Raji (cell line): ENCODE data around the gene ZNF724.

Source experiments
- POLR2A ChIP-seq: IDR thresholded peaks from 2 replicates; pipeline ENCODE4 v1.6.1; 2011; ENCODE audit warnings: low read depth, low read length, control low read depth; ENCODE audit not compliant: insufficient read depth

The ZNF724 gene

DNA sequence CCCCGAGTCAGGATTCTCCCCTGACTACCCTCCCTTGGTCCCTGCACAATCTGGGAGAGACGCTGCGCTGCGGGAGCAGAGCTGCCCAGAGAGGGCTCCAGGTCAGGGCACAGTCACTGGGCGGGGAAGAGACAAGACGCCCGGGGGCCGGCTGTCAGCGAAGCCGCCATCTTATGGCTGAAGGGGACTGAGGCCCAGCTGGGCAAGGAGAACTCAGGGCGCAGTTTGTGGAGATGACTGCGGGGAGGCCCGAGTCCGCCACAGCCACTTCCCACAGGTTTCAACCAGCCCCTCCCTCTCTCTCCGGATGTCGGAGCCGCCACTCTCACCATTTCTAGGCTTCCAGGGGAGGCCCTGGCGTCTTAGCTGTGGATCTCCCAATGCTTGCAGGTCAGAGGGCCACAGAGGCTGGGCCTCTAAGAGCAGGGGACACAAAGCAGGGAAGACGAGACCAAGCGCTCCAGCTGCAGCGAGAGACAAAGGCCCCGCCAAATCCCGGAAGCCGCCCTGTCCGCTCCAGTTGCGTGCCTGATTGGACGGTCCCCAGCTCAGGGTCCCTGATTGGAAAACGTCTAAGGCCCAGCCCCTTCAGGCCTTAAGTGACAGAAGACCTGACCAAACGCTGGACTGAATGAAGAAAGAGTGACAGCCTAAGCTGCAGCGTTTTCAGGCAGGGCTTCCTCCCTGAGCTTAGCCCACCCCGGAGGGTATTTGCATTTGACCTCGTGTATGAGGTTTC is at the start of gene ZNF724:
Gene ZNF724 (minus strand): TSS at position 484 of the 739 bp plus-strand sequence. CDS start 152 bp downstream, at position 332.
- TF ChIP-seq POLR2A = peak; percentile 83

DNA sequence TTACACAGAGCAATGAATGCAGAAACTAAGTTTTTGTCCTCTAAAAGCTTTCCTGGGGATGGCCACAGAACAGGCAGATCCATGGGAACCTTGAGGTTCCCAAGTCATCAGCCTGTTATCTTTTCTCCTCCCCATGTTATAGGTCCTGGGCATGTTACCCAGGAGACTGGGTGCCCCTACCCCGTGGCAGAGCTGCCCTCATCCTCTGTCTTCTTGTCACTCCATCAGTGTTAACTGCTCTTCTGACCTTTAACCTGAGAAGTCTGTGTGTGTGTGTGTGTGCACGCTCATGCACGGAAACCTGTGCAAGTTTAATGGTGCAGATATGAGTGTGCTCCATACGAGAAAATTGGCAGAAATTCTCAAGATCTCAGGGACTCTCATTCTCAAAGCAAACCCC is 43.9 kb upstream of the ZNF724 start:
- TF ChIP-seq POLR2A = no peak

DNA sequence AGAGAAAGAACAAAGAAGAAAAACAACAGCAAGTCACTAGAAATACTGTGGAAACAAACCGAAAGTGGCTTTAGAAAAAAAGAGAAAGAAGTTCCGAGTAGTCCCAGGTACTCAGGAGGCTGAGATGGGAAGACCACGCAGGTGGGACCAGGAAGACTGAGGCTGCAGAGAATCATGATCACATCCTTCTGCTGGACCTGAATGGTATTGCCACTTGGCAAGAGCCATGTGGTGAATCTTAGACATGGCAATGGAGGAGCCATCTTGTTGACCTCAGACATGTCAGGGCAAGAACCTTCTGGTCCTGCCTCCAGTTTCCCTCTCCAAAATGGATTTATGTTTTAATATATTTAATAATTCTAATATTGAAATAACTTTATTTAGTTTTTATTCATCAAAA is 37.4 kb upstream of the ZNF724 start:
- TF ChIP-seq POLR2A = no peak

DNA sequence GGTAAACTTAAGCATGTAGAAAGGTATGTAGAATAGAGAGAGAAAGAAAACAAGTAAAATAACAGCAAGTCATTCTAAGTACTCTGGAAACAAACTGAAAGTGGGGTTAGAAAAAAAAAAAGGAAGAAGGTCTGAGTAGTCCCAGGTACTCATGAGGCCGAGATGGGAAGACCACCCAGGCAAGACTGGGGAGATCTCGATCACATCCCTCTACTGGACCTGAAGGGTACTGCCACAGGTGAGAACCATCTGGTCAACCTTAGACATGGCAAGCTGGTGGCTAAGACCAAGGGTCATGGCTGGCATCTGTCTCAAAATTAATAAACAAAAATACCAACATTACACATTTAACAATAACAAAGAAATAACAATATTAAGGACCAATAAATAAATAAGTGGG is 36.3 kb upstream of the ZNF724 start:
- no peak for TF ChIP-seq POLR2A

DNA sequence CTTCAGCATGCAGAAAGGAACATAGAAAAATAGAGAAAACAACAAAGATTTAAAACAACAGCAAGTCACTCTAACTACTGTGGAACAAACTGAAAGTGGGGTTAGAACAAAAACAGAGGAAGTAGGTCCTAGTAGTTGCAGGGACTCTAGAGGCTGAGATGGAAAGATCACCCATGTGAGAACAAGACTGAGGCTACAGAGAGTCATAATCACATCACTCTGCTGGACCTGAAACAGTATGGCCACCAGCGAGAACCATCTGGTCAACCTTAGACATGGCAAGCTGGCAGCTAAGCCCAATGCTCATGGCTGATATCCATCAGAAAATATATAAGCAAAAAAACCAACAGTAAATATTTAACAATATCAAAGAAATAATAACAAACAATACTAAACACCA is 35.8 kb upstream of the ZNF724 start:
- no peak for TF ChIP-seq POLR2A

DNA sequence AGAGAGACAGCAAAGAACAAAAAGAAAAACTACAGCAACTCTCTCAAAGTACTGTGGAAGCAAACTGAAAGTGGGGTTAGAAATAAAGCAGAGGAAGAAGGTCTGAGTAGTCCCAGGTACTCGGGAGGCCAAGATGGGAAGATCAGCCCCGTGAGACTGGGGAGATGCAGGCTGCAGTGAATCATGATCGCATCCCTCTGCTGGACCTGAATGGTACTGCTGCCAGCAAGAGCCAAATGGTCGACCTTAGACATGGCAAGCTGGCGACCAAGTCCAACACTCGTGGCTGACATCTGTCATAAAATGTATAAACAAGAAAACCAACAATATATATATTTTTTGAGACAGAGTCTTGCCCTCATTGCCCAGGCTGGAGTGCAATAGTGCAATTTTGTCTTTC is 33.7 kb upstream of the ZNF724 start:
- TF ChIP-seq POLR2A = no peak

DNA sequence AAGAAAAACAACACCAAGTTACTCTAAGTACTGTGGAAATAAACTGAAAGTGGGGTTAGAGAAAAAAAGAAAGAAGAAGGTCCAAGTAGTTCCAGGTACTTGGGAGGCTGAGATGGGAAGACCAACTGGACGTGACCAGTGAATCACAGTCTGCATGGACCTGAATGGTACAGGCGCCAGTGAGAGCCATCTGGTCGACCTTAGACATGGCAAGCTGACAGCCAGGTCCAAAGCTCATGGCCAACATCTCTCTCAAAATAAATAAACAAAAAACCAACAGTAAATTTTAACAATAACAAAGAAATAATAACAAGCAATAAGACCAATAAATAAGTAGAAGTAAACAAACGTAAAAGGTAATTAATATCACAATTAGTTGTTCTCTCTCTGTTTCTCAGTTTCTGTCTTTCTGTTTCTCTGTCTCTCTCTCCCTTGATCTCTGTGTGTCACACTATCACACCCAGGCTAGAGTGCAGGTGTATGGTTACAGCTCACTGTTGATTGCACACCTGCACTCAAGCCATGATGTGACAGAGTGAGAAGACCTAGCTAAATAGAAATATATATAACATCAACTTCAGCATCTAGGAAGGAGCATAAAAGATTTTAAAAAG is 31.6 kb upstream of the ZNF724 start:
- no peak for TF ChIP-seq POLR2A

DNA sequence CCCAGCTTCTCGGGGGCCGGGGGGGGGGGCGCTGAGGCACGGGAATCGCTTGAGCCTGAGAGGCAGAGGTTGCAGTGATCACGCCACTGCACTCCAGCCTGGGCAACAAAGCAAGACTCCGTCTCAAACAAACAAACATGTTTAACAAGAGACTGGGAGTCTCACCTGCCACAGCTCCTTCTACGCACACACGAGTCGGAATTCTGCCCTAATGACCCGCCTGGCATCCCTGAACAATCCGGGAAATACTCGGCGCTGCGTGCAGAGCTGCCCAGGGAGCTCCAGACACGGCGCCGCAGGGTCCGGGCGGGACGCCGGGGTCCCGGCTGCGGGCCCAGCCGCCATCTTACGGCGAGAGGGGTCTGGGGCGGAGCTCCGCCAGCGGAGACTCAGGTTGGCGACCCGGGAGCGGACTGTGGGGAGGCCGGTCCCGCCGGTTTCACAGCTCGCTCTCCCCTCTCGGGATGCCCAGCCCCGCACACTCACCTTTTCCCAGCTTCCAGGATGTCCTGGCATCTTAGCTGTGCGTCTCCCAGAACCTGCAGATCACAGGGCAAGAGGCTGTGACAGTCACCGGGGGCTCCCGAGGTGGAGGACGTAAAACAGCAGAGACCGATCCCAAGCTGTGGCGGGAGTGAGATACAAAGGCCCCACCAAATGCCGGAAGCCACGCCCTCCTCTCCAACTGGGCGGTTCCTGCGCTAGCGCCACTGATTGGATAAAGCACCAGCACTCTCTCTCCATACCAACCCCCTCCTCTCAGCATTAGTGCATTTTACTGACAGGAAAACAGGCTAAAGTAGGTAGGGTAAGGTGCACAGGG is 23.6 kb upstream of the ZNF724 start:
- TF ChIP-seq POLR2A = peak; percentile 96

DNA sequence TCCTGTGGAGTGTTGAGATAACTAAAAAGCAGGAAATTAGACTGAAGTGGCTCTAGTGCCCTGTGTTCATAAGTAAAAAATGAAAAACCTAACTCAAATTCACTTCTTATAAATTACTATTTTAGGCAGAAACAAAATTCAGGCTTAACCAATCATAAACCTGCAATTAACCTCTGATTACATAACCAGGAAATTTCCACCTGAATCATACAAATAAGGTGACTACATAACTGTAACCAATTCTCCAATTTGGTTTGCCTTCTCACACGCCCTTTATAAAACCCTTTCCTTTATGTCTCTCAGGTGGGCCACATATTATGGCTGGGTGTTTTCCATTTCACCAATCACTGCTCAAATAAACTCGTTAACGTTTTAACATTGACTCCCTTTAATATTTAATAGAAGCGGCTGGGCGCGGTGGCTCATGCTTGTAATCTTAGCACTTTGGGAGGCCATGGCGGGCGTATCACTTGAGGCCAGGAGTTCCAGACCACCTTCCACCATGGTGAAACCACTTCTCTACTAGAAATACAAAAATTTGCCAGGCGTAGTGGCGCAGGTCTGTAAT is 22.9 kb upstream of the ZNF724 start:
- TF ChIP-seq POLR2A = no peak

DNA sequence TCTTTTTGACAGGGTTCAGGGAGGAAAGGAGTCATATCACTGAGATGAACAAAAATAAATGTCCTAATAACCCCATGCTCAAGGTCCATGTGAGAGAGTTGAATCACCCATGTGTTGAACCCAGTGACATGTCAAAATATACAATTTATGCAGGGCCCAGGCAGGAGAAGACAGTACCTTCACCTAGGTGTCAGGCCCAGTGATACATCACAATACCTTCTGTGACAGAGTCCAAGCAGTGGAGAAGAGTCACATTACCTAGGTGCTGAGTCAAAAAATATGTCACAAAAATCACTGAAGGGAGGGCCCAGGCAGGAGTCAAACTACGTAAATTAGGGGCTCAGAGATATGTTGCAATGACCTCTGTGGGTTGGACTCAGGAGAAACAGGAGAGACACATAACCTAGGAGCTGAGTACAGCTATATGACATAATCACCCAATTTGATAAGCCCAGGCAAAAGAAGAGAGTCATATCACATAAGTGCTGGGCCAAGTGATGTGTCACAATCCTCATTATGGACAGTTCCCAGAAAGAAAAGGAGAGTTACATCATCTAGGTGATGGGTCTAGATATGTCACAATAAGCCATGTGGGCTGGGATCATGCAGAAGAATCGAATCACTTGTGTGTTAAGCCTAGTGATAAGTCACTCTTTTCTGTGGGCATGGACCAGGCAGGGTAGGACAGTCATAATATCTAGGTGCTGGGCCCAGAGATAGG is 13.8 kb upstream of the ZNF724 start:
- no peak for TF ChIP-seq POLR2A

DNA sequence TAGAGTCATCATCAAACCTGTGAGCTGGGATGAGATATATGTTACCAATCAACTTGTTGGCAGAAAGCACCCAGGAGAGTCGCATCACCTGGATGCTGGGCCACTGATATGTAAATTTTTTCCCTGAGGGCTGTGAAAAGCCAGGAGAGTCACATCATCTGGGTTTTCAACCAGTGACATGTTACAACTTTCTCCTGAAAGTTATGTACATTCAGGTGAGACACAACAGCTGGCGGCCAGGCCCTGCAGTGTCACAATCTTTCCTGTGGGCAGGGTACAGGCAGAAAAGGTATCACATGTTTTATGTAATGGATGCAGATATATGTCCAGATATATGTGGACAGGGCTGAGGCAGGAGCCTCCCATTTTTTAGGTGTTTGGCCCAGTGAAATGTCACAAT is 13.2 kb upstream of the ZNF724 start:
- TF ChIP-seq POLR2A = no peak

DNA sequence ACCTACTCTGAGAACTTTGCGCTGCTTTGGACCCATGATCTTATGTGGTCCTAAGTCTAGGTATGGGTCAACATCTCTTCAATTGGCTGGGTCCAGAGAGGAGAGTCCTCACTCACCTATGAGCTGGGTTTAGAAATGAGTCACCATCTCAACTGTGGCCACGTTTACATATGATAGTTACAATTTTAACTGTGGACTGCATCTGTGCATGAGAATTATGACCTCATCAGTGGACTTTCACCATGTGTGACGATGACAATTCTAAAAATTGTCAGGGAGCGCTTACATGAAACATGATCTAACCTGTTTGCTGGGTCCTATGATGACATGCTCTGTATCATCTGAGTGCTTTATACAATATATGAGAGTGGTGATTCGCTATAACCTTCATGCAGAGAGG is 12.7 kb upstream of the ZNF724 start:
- TF ChIP-seq POLR2A = no peak

DNA sequence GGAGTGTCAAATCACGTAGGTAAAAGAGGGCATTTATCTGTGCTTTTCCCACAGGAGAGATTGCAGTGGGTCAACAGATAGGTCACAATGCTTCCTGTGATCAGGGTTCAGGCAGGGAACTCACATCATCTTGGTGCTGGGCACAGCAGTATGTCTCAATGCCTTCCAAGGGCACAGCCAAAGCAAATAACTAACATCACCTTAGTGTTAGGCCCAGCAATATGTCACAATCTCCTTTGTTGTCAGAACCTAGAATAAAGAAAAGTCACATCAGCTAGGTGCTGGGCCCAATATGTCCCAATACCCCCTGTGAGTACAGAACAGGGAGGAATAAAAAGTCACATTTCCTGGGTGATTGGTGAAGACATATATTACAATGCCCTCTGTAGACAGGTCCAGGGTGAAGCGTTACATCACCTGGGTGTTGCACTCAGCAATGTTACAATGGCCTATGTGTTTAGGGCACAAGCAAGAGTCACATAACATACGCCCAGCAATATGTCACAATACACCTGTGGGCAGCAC is 11.4 kb upstream of the ZNF724 start:
- TF ChIP-seq POLR2A = no peak

DNA sequence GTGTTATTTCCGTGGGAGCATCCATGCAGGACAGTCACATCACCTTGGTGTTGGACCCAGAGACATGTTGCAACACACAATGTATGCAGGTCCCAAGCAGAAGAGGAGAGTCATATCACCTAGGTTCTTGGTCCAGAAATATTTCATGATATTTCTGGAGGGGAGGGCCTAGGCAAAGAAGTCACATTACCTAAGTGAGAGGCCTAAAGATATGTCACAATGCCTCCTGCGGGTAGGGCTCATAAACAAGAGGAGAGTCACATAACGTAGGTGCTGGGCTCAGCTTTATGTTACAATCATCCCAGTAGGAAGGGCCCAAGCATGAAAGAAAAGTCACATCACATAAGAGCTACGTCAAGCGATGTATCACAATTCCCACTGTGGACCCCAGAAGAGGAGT is 10.8 kb upstream of the ZNF724 start:
- no peak for TF ChIP-seq POLR2A

DNA sequence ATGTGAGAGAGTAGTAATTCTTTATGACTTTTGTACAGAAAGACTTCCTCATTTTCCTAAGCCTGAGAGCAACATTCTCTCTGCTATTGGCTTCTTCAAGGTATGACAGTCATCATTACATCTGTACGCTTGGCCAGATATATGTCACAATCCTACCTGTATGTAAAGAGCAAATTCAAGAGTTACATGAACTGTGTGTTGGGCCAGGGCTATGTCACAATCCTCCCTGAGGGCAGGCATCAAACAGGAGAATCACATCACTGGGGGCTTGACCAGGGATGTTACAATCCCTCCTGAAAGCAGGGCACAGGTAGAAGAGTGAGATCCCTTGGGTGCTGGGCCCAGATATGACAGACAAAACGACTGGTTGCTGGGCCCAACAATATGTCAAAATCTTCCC is 9.8 kb upstream of the ZNF724 start:
- TF ChIP-seq POLR2A = no peak
